Activated CD8-positive, alpha-beta memory T cell treated with anti-CD3 and anti-CD28 coated beads, Interleukin-2, amount 10 ng/mL, durations not matched to agents 7 days and 5 days (primary cell): ENCODE results near the gene ACVR1B. TPM values are rescaled to one million over a fixed set of nuclear protein-coding genes. Genes with fewer than 3 reads are reported as not detected.

ENCODE experiments used
- ATAC-seq: fragments of 150-1000 bp; cut with Tn5 transposase; one replicate; pipeline ENCODE4 v1.10.0; 2021; ENCODE audit warnings: moderate library complexity
- CTCF ChIA-PET: fragments of 350-600 bp; sonication (Branson Sonifier 250); formaldehyde crosslinking; loops from one replicate; lab custom pipeline; 2021; ENCODE audit warnings: antibody characterized with exemption; lab: Charles Lee
- DNase-seq: peaks from one replicate; pipeline ENCODE4 v3.0.0-alpha.2; 2020
- H3K27ac Mint-ChIP-seq: one replicate; pipeline ENCODE4 v1.8.0; 2021; ENCODE audit warnings: mild to moderate bottlenecking, mixed read lengths
- H3K27me3 Mint-ChIP-seq: one replicate; pipeline ENCODE4 v1.8.0; 2021; ENCODE audit warnings: mixed read lengths
- H3K36me3 Mint-ChIP-seq: one replicate; pipeline ENCODE4 v1.8.0; 2021; ENCODE audit warnings: mild to moderate bottlenecking, mixed read lengths
- H3K4me1 Mint-ChIP-seq: one replicate; pipeline ENCODE4 v1.8.0; 2021; ENCODE audit warnings: mixed read lengths
- H3K4me3 Mint-ChIP-seq: one replicate; pipeline ENCODE4 v1.8.0; 2021; ENCODE audit warnings: mild to moderate bottlenecking, moderate library complexity, mixed read lengths
- H3K9me3 Mint-ChIP-seq: one replicate; pipeline ENCODE4 v1.8.0; 2022; ENCODE audit warnings: low read depth, mixed read lengths
- total RNA-seq, 2 experiments: library from RNA; stranded (reverse); gene quantifications; one replicate each; pipeline ENCODE4 v1.2.3, GENCODE V29; 2021

Gene ACVR1B
- total RNA-seq = 1 to 10 TPM; 3.5 to 4.3 TPM

DNA sequence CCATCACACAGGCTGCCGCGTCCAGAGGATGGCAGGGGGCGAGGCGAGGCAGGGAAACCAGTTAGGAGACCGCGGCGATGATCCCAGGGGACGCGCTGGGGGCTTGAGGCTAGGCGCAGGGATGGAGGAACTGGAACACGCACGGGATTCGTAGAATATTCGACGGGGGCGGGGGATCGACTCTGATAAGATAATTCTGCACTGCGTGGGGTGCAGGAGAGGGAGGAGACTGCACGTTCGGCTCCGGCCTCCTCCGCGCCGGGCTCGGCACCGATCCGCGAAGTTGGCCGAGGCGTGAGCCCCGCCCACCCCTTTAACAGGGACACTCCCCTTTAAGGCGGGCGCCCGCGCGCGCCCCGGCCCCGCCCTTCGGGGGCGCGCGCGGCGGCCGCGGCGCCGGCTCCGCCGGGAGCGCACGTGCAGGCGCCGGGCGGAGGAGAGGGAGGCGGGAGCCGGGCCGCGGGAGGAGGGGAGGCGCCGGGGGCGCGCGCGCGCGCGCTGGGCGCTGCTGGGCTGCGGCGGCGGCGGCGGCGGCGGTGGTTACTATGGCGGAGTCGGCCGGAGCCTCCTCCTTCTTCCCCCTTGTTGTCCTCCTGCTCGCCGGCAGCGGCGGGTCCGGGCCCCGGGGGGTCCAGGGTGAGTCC, at the start of gene ACVR1B:
Gene ACVR1B (plus strand): TSS at position 501 of the 644 bp plus-strand sequence. CDS start 45 bp downstream, at position 546.
- H3K4me1 Mint-ChIP-seq = peaks cover 10% of the 10 kb centered on the region
- peak; percentile 88 for DNase-seq

GRCh38 chr12:51901881-51902280, 49.6 kb upstream of the ACVR1B start:
- no peaks in the 10 kb centered on the region for H3K36me3 Mint-ChIP-seq
- ATAC-seq (no peak), DNase-seq (no peak)
- H3K4me1 Mint-ChIP-seq = no peaks in the 10 kb centered on the region
- H3K4me3 Mint-ChIP-seq = no peak overlapping the region
- no peak overlapping the region for H3K27ac Mint-ChIP-seq
- CTCF ChIA-PET = interaction anchor here (0.7 kb wide), 1 partner anchor 69 kb away, joined by 3 read pairs; no protein-coding TSS in a partner anchor
- H3K27me3 Mint-ChIP-seq = peaks cover 11% of the 10 kb centered on the region
- H3K9me3 Mint-ChIP-seq = no peaks in the 10 kb centered on the region

More for the DNA sequence above, at the start of gene ACVR1B:
- Mint-ChIP-seq H3K27me3 (peaks cover 60% of the 10 kb centered on the region), H3K27ac (peak within 1 kb of the TSS; percentile 21), H3K9me3 (peaks cover 2% of the 10 kb centered on the region), H3K36me3 (no peaks in the 10 kb centered on the region), H3K4me3 (peak within 1 kb of the TSS; percentile 83)
- peak; percentile 99 for ATAC-seq
- CTCF ChIA-PET = interaction anchor here (1.0 to 3.8 kb wide), 6 partner anchors 20 to 74 kb away, joined by 3 to 14 read pairs (median 4); no protein-coding TSS in a partner anchor

GRCh38 chr12:51904951-51905470, 46.5 kb upstream of the ACVR1B start:
- ATAC-seq (no peak), DNase-seq (no peak)
- Mint-ChIP-seq H3K27ac (no peak overlapping the region), H3K27me3 (peaks cover 32% of the 10 kb centered on the region), H3K4me1 (no peaks in the 10 kb centered on the region), H3K9me3 (no peaks in the 10 kb centered on the region), H3K36me3 (no peaks in the 10 kb centered on the region), H3K4me3 (no peak overlapping the region)
- CTCF ChIA-PET = interaction anchor here (0.9 to 1.5 kb wide), 3 partner anchors 18 to 217 kb away, joined by 3 to 5 read pairs (median 3); no protein-coding TSS in a partner anchor

DNA sequence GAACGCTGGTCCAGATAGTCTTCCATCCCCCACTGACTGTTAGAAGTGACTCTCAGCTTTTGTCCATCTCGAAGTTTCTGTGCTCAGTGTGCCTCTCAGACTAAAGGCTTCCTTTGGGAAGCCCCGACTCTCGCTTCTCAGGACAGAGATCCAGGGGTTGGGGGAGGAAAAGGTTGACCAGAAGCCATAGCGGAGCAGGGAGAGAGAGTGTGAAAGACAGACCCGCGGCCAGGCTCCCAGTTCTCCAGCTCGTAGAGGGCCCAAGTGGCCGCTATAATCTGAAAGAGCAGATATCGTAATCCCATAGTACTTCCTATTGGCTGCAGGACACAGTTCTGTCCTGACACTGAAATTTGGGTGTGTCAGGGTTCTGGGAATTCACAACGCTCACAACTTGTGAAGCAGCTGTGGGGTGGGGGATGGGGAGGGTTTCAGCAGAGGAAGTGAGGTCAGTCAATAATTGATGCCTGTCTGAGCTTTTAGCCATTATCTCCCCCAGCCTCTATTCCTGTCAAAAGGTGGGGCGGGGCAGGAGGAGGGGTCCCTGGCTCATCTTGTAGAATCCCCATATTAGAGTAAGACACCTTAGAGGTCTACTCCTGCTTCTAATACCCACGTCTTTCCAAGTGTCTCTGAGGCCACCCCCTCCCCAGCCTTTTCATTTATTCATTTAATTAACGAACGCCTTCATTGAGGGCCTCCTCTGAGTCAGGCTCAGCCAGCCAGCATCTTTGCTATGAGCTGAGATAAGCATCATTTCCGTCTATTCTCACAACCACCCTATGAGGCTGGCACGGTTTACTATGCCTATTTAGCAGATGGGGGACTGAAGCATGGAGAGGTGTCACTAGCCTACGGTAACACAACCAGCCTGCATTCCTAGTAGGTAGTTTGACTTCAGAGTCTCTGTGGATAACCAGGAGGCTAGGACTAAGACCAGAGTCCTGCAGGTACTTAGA, 45.7 kb upstream of the ACVR1B start:
- H3K9me3 Mint-ChIP-seq = no peaks in the 10 kb centered on the region
- peaks cover 32% of the 10 kb centered on the region for H3K27me3 Mint-ChIP-seq
- no peak overlapping the region for H3K4me3 Mint-ChIP-seq
- no peaks in the 10 kb centered on the region for H3K4me1 Mint-ChIP-seq
- no peaks in the 10 kb centered on the region for H3K36me3 Mint-ChIP-seq
- DNase-seq (no peak), ATAC-seq (no peak)
- H3K27ac Mint-ChIP-seq = no peak overlapping the region
- CTCF ChIA-PET = interaction anchor here (0.6 to 1.5 kb wide), 4 partner anchors 17 to 216 kb away, joined by 3 to 5 read pairs (median 3); no protein-coding TSS in a partner anchor

- H3K36me3 Mint-ChIP-seq = no peaks in the 10 kb centered on the region
- DNase-seq (no peak), ATAC-seq (no peak)
- CTCF ChIA-PET = interaction anchor here (1.1 to 1.7 kb wide), 3 partner anchors 16 to 215 kb away, joined by 3 to 5 read pairs (median 4); no protein-coding TSS in a partner anchor
- no peak overlapping the region for H3K4me3 Mint-ChIP-seq
- H3K27ac Mint-ChIP-seq = no peak overlapping the region
- no peaks in the 10 kb centered on the region for H3K4me1 Mint-ChIP-seq
- H3K9me3 Mint-ChIP-seq = no peaks in the 10 kb centered on the region
- H3K27me3 Mint-ChIP-seq = peaks cover 30% of the 10 kb centered on the region
Measured at GRCh38 chr12:51906430-51907082, 44.9 kb upstream of the ACVR1B start.

DNA sequence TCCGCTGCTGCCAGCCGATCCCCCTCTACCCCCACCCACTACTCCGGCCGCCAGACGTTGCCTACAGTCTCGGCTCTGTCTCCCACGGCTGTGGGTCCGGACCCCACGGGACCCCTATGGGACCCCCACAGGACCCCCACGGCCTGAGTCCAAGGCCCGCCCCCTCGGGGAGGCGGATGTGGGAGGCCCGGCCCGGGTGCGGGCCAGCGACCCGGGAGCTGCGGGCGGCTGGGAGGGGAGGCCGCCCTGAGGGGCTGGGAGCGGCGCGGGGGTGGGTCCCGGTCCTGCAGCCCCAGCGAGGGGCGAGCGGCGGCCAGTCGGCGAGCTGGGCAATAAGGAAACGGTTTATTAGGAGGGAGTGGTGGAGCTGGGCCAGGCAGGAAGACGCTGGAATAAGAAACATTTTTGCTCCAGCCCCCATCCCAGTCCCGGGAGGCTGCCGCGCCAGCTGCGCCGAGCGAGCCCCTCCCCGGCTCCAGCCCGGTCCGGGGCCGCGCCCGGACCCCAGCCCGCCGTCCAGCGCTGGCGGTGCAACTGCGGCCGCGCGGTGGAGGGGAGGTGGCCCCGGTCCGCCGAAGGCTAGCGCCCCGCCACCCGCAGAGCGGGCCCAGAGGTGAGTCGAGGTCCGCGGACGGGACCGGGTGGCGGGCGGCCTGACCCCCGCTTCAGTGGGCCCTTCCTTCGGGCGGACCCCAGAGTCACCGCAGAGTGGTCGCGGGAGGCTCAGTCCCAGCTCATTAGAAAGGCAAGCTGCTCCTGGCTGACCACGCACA, 44.2 kb upstream of the ACVR1B start, which contains the start of gene ACVRL1:
Gene ACVRL1 (plus strand): TSS at position 422 of the 773 bp plus-strand sequence. CDS start 4,971 bp downstream, outside the sequence.
- Mint-ChIP-seq H3K9me3 (no peaks in the 10 kb centered on the region), H3K4me1 (no peaks in the 10 kb centered on the region), H3K4me3 (no peak within 1 kb of the TSS), H3K27me3 (peaks cover 29% of the 10 kb centered on the region), H3K36me3 (no peaks in the 10 kb centered on the region), H3K27ac (no peak within 1 kb of the TSS)
- ATAC-seq (no peak), DNase-seq (no peak)
- CTCF ChIA-PET = interaction anchor here (1.7 kb wide), 1 partner anchor 16 kb away, joined by 4 read pairs; no protein-coding TSS in a partner anchor

DNA sequence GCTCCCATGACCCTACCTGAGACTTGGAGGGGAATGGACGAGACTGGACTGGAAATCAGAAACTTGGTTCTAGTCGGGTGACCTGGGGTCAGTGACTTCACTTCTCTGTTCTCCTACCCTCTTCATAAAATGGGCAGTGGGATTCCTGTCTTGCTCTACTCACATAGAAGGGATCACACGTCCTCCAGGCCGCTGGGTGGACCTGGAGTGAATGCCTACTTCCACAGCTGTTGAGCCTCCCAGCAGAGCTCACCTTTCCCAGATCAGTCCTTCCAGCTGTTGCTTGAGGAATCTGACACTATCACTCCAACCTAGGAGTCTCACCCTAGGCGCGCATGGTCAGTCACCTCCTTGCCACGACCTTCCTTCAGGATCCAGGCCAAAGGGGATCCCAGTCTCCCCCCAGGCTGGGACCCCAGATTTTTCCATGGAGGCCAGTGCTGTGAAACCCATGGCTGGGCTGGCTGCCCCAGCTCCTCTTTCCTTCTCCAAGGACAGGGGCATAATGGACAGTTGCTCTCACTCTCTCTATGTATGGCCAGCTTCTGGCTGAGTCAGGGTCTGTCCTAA, 43.6 kb upstream of the ACVR1B start:
- DNase-seq = no peak
- no peaks in the 10 kb centered on the region for H3K36me3 Mint-ChIP-seq
- H3K4me3 Mint-ChIP-seq = no peak overlapping the region
- no peaks in the 10 kb centered on the region for H3K9me3 Mint-ChIP-seq
- H3K27me3 Mint-ChIP-seq = peaks cover 29% of the 10 kb centered on the region
- CTCF ChIA-PET = interaction anchor here (1.7 kb wide), 1 partner anchor 16 kb away, joined by 4 read pairs; no protein-coding TSS in a partner anchor
- no peak for ATAC-seq
- H3K27ac Mint-ChIP-seq = no peak overlapping the region
- H3K4me1 Mint-ChIP-seq = no peaks in the 10 kb centered on the region

DNA sequence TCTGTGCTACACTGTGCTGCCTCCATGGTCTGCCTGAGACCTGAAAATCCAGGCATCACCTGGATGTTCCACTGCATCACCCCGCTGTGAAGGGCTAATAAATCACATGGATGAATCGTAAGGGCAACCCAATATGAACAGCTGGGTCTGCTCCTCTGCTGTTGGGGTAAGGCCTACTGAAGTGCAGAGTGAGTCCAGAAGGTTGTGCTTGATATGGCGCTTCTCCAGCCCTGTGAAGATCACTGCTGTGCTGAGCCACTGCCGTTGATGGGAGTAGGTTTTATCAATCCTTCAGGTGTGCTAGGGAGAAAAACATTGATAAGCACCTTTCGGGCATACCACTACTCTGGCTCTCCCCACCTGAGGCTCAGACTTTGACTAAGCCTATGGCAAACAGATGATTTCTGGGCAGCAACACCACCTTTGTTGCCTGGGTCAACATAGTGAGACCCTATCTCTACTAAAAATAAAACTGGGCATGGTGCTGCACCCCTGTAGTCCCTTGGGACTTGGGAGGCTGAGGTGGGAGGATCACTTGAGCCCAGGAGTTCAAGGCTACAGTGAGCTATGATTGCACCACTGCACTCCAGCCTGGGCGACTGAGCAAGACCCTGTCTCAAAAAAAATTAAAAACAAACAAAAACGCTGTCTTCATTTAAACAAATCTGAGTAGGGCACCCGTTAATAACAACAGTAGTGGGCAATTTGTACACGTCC, 42.5 kb upstream of the ACVR1B start:
- ATAC-seq = no peak
- H3K27ac Mint-ChIP-seq = no peak overlapping the region
- H3K4me3 Mint-ChIP-seq = no peak overlapping the region
- no peak for DNase-seq
- H3K9me3 Mint-ChIP-seq = no peaks in the 10 kb centered on the region
- peaks cover 29% of the 10 kb centered on the region for H3K27me3 Mint-ChIP-seq
- H3K36me3 Mint-ChIP-seq = no peaks in the 10 kb centered on the region
- CTCF ChIA-PET = interaction anchor here (0.6 kb wide), 1 partner anchor 783 kb away, joined by 6 read pairs; no protein-coding TSS in a partner anchor
- no peaks in the 10 kb centered on the region for H3K4me1 Mint-ChIP-seq

GRCh38 chr12:51910168-51910567, 41.3 kb upstream of the ACVR1B start:
- H3K4me3 Mint-ChIP-seq = no peak overlapping the region
- no peaks in the 10 kb centered on the region for H3K9me3 Mint-ChIP-seq
- H3K4me1 Mint-ChIP-seq = no peaks in the 10 kb centered on the region
- ATAC-seq (no peak), DNase-seq (no peak)
- H3K36me3 Mint-ChIP-seq = no peaks in the 10 kb centered on the region
- peaks cover 29% of the 10 kb centered on the region for H3K27me3 Mint-ChIP-seq
- no peak overlapping the region for H3K27ac Mint-ChIP-seq
- CTCF ChIA-PET = no interaction called here

- DNase-seq (no peak), ATAC-seq (no peak)
- Mint-ChIP-seq H3K9me3 (no peaks in the 10 kb centered on the region), H3K4me3 (no peak overlapping the region), H3K27me3 (peaks cover 29% of the 10 kb centered on the region), H3K4me1 (no peaks in the 10 kb centered on the region), H3K36me3 (no peaks in the 10 kb centered on the region), H3K27ac (no peak overlapping the region)
- CTCF ChIA-PET = interaction anchor here (1.2 kb wide), 1 partner anchor 12 kb away, joined by 3 read pairs; no protein-coding TSS in a partner anchor
Measured at GRCh38 chr12:51910691-51911090, 40.8 kb upstream of the ACVR1B start.

DNA sequence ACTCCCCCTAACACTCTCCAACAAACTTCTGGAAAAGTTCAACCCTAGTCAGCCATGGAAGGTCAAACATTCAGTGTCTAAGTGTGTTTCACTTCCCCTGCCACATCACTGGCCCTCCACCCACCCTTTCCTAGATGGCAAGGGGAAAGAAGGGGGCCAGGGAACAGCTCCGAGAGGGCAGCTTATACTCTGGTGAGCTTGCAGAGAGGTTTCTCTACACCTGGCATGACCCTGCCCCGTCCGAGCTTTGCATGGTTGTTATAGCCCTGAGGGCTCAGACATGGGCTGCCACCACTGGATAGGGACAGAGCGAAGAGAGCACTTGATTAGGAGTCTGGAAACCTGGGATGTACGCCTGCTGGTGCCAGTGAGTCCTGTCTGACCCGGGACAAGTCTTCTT, 40.2 kb upstream of the ACVR1B start:
- DNase-seq (no peak), ATAC-seq (no peak)
- no peak overlapping the region for H3K4me3 Mint-ChIP-seq
- CTCF ChIA-PET = interaction anchor here (1.2 kb wide), 1 partner anchor 12 kb away, joined by 3 read pairs; no protein-coding TSS in a partner anchor
- H3K4me1 Mint-ChIP-seq = no peaks in the 10 kb centered on the region
- peaks cover 24% of the 10 kb centered on the region for H3K27me3 Mint-ChIP-seq
- no peaks in the 10 kb centered on the region for H3K36me3 Mint-ChIP-seq
- H3K27ac Mint-ChIP-seq = no peak overlapping the region
- H3K9me3 Mint-ChIP-seq = no peaks in the 10 kb centered on the region
